Nucleus accumbens (tissue), 56 donors: ENCODE data around the gene PAX9.

Experiments used
- DNase-seq, 56 donors: peaks; one replicate each; lab custom pipeline; 2025; lab: John Stamatoyannopoulos, UW

Gene PAX9

DNA sequence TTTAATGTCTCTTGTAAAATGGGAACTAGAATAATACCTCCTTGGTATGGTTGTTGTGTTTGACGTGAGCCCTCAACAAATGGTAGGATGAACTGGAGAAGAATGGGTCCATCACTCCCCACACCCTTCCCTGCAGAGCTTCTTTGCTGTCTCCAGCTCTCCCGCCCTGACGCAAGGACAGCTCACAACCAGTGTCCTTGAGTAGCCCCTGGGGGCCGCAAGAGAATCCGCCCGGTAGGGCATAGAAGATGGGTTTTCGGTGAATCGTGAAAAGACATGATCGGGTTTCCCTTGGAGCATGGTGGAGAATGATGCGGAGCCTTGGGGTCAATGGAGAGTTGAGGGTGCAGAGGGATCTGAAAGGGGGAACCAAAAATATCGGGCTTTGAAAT, 6.1 kb upstream of the PAX9 start:
- no peak for DNase-seq

DNA sequence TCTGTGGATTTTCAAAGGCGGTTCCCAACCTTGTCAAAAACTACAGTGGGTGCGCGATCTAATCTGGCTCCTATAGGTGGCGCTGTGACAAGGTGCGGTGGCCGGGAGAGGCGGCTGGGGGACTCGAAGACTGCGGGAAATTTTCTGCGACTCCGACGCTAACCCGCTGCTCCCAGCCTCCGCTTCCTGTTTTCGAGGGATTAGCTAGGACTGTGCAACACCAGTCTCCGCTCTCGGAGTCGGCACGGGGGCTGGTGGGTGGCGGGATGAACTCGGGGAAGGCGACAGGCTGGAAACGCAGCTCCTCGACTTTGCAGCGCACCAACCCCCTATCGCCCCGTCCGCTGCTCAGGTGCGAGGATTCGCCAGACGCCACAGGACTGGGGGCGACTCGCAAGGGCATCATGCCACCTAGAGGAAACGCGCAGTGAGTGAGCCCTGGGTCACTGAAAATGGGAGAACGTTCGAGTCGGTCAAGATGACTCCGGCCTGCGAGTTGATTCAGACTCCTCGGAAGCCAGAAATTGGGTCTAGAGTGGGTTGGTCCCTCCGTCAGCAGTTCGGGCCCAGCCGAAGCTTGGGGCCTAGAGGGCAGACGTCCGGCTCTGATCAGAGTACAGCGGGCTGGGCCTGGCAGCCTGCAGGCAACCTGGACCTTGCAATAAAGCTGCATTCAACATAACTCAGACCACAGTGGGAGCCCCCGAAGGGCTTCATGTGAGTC, 5.5 kb upstream of the PAX9 start:
- DNase-seq, result no peak

DNA sequence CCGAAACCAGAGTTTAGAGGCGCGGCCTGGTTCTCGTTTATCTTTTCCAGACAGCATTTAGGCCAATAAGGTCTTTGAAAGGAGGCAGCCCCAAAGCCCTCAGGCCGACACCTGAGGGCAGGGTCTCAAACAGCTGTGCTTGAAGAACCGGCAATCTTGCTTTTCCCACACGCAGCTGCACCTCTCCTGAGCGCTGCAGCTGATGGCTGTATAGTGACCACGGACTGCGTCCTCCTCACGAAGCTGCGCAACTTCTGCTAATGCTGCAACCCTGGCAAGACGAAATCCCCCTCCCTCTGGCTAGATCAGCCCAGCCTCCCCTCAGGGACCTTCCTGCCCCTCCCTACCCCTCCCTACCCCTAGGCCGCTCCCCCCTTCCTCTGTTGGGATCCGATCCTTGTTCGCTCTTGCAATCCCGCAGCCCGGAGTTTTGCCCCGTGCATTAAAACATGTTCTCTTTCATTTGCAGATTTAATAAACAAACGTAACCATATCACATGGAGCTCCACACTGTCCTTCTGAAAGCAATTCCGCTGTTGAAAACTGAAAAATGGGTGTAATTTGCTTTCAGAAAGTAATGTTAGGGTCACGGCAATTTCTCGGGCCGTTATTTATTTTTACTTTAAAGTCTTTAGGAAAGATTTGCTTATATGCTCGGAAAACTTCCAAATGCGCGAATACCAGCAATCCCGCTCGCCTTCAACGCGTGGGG, 4.8 kb upstream of the PAX9 start:
- no peak for DNase-seq

DNA sequence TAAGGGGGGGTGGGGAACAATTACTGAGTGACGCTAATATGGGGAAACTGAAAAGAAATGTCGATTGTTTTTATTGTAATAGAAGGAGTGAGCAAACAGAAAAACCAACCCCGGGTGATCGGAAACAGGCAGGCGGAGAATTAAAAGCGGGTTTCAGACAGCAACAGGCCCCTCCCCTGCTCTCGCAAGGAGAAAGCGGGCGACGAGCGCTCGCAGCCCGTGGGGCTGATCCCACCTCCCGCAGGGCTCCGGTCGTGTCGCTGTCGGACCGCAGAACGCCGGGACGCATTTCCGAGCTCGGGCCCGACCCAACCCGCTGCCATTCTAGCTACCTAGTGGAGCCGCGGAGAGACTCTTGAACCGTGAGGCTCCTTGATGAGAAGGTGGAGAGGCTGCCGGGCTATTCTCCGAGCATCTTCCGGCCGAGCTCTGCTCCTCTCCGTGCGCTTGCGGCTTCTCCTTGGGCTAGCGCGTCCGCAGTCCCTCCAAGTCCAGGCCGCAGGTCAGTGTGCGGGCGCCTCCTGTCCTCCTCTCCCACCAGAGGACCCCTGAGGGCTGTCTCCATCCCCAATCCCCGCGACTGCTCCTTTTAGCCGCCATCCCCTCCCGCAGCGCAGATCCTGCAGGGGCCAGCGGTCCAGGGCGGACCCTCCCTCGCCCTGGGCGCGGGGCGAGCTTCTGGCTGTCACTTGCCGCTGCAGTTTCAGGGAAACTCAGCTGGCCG, 4.1 kb upstream of the PAX9 start:
- DNase-seq, result no peak

DNA sequence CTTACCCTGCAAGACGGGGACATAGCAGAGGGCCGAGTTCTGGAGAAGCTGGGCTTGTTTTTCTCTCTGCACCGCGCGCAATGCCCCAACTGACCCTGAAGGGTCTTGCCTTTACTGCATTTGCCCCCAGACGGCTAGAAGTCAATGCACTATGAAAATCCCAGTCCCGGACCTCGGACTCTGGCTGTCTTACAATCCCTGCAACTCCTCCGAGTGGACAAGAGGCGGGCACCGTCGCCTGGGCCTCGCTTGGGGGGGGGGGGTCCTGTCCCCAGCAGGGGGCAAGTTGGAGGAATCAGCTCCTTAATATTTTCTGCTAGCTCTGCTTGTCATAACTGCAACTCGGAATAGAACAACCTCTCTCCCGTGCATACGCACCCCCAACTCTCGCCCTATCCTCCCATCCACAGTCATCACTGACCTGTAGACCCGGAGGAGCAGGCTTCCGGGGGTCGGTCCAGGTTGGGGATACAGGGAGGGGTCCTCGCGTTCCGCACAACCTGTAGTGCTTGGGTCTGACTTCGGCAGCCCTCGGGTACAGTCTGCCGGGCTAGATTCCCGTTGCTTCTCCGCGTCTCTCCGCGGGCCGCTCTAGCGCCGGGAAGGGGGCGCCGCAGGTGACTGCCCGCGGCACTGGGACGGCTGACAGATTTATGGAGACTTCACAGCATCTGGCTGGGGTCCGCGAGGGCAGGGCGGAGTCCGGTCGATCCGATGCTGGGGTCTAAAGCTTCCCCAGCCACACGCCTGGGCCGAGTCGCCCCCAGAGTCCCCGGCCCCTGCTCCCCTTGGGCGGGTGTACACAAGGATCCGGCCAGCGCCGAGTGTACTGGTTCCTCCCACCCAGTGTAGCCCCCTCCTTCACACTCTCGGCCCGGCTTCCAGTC, 3.3 kb upstream of the PAX9 start:
- DNase-seq, result no peak

DNA sequence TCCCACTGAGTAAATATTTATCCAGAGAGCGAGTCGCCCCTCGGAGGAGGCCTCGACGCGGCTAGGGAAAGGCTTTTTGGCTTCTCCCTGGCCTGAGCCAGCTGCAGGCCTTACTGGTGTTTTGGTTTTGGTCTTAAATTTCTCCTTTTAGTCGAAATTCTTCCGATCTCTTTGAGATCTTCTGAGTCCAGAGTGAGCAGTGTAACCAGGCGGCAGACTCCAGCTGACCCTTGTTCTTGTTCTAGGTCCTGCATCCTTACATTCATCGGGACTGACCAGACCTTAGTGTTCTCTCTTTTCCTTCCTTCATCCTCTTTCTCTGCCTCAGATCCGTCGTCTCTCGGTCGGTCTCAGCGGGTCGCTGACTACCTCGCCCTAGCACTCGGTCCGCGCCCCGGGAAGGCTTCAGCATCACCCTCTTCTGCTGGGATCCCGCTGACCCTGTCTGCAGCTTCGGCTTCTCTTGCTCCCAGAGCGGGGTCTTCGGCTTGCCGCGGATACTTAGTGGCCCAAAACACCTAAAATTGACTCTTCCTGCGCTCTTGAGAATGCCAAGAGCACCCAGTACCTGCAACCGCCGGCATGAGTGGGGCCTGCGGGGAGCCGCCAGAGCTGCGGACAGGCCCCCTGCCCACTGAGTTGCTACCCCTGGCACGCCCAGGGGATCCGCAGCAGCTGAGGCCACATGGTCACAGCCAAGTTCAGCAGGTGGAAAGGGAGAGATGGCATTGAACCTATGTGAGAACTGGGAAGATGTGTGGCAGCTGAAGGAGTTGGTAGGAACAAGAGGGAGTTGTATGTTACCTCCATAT, 2.4 kb upstream of the PAX9 start:
- no peak for DNase-seq

DNA sequence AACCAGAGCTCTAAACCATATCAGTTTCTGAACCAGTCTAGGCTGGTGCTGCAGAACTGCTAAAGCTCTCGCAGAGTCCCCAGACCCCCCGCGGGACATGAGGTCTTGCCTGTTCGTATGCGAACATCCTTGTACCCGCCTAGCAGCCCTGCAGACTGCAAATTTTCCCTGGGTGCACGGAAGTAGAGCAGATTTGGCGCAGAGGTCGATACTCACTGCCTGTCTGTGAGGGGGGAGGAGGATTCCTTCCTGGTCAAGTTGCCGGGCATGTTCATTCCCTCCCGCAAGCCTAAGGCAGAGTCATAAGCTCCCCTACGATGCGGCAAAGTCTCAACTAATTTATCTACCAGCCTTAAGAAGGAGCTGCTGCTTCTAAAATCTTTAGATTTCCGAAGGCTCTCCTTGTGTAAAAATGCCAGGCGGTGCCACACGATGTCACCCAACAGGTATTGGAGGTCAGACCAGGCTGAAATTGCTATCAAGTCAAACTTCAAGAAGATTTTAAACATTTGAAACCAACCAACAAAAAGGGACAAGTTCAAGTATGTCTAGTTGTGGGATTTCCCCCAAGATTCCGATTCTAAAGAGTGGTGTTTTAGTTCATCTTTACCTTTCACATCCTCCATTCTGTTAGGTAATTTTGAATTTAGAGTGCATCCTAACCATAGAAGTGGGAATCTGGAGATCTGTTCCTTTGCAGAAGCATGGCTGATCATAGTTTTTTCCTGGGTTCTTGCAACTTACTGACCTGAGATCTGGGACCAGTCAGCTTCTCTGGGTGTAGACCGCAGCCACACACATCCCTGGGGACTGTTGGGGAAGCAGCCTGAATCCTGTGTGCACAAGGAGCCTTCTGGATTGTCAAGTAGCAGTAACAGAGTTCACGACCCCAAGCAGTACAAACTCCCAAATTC, 1.6 kb upstream of the PAX9 start:
- DNase-seq, result no peak

DNA sequence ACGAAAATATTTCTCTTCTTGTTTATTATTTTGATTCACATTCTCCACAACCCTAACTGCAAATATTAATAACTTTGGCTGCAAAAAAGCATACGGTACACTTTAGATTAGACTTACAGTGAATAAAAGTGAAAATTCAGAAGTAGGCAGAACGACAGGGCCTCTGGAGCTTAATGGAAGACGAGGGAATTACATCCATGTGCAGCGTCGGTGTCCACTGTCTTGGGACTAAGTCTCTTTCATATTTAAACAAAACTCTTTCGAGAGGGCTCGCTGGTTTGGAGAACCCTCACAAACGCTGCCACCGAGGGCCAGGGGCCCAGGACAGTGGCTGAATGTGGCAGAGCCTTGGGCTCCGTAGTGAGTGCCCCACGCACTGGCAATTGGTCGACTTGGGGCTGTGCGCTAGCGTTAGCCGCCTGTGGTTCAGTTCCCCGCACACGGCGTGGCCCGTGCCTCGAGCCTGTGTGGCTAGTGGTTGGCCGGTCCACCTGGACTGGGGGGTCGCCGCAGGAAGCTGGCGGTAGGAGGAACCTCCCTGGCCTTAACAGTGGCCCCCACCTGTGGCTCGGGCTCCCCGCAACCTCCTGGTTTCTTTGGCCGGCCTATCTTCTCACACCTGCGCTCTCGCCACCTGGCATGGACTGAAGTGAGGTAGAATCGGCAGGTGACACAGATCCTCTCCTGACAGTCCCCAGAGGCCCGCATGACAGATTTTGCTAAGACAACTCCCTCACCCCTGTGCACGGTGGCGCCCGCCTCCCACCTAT, 739 bp upstream of the PAX9 start:
- no peak for DNase-seq

DNA sequence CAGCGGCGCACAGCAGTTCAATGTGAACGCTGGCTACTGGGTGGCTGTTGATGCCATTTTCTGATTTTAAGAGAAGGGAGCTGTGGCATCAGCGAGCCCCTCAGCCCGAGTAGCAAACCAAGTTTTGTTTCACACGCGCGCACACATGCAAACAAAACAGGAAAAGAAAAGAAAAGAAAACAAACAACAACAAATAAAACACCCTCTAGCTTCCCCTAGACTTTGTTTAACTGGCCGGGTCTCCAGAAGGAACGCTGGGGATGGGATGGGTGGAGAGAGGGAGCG, 540 bp downstream of the PAX9 start:
- DNase-seq, result no peak

DNA sequence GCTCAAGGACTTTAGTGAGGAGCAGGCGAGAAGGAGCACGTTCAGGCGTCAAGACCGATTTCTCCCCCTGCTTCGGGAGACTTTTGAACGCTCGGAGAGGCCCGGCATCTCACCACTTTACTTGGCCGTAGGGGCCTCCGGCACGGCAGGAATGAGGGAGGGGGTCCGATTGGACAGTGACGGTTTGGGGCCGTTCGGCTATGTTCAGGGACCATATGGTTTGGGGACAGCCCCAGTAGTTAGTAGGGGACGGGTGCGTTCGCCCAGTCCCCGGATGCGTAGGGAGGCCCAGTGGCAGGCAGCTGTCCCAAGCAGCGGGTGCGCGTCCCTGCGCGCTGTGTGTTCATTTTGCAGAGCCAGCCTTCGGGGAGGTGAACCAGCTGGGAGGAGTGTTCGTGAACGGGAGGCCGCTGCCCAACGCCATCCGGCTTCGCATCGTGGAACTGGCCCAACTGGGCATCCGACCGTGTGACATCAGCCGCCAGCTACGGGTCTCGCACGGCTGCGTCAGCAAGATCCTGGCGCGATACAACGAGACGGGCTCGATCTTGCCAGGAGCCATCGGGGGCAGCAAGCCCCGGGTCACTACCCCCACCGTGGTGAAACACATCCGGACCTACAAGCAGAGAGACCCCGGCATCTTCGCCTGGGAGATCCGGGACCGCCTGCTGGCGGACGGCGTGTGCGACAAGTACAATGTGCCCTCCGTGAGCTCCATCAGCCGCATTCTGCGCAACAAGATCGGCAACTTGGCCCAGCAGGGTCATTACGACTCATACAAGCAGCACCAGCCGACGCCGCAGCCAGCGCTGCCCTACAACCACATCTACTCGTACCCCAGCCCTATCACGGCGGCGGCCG, 1.1 kb downstream of the PAX9 start:
- DNase-seq, result no peak

DNA sequence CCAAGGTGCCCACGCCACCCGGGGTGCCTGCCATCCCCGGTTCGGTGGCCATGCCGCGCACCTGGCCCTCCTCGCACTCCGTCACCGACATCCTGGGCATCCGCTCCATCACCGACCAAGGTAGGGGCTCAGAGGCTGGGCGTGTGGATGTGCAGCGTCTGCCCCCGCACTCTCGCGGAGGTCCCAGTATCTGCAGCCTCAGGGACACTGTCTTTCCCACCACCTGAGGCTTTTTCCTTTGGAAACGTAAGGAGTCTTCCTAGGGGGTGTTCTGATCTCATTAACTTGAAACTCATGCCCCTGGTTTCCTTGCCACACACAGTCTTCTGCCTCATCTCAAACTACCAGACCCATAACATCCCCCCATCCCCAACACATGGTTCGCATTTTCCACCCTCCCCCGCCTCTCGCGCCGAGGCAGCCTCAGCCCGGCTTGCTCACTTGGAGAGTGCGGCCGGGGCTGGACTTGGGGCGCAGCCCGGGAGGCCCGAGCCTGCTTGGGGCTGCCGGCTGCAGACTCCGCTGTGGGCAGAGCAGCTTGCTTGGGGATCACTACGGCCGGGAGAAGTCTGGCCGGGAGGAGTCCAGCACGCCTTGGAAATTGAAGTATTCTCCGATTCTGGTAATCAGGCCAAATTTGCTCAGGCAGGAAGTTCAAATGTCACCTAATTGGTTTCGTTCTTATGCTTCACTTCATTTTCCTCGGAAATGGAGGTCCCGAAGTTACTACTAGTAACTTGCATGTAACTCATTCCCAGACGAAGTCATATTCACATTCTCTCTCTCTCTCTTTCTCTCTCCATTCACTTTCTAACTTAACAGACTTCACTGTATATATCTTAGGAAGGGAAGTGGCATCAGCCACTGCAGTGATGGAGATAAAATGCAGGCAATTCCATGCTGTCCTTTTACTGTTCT, 2.0 kb downstream of the PAX9 start:
- DNase-seq, result peak in 1 of 56 donors; percentile 11

DNA sequence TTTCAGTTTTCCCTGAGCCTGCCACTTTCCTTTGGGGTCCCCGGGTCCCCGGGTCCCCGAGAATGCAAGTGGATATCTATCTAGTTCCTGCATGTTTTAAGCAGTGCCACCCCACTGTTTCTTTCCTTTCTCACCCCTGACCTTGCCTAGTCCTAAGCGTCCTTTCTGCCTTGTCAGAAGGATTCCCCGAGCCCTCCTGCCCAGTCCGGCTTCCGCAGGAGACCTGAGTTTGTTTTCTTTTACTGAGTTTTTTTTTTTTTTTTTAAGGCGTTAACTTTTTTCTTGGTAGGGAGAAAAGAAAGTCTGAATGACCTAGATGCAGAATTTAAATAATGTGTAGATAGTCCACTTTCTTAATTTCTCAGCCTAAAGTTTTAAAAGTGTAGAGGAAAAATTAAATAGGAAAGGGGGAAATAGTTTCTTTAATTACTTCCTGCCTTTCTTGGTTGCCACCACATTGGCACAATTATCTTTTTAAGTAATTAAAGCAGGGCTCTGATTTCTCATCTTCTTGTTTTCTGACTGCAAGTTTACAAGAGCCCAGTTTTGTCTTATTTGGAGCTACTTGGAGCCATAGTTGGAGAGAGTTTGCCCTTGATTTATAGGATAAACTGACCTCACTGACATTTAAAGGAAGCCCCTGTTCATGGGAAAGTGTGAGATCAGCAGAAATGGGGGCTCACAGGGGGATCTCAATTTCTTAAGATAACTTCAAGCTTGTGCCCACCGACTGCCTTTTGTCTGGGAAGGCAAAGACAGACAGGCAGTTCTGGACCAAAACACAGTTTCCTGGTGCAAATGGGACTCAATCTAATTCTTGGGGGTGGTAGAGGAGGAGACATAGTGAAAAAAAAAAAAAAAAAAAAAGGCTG, 2.9 kb downstream of the PAX9 start:
- no peak for DNase-seq

DNA sequence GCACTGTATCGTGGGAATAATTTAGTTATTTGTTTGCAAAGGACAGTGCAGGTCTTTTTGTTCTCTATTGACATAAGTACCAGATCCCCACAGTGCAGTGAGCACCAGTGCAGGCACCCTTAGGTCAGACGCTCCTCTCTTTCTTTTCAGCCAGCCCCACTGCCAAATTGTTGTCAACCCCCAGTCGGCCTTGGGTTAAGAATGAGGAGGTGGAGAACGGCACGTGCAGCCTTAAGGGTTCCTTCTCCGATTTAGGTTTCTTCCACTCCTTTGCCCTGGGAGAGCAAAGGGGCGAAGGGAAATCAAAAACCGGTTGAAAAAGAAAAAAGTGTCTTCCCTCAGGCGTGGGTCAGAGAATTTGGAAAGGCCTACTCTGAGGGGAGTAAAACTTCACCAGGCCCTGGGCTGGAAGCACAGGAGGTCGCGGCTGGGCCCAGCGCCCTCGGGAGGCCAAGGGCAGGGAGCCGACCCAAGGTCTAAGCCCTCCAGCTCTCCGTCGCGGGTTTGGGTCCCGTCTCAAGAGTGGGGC, 4.3 kb downstream of the PAX9 start:
- no peak for DNase-seq

DNA sequence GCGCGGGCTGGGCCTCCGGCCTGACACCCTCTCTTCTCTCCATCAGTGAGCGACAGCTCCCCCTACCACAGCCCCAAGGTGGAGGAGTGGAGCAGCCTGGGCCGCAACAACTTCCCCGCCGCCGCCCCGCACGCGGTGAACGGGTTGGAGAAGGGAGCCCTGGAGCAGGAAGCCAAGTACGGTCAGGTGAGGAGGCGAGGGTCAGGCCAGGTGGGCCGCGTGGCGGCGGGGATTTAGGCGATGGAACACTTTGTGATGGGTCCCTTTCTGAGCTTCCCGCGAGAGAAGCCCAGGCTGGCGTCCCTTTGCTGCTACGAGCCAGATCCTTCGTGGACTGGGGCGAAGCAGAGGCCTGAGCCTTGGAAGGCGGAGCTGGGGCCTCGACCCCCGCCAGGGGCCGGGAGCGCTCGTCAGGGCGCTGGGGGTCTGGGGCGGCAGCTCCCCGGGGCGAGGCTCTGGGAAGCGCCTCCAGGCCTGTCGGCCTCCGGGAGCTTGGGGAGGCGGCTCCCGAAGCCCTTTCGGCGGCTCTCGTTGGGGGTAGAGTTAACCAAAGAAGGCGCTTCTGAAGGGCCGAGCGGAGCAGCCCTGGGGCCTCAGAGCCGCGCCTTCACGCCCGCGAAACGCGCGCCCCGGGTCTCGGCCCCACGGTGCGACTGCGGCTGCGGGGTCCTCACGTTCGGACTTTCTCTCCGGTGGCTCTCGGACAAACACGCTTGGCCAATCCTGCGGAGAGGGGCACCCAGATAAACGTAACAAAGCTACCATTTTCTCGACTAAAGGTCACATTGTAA, 5.0 kb downstream of the PAX9 start:
- no peak for DNase-seq
